Parietal lobe (tissue), 1 donor: ENCODE measurements around the gene EBPL. TPM values are rescaled to one million over a fixed set of nuclear protein-coding genes. Genes with fewer than 3 reads are reported as not detected.

Source experiments
- total RNA-seq: library from RNA; depleted of rRNA; stranded (reverse); fragments of >200 nt; gene quantifications from one replicate; pipeline ENCODE4 v1.2.3, GENCODE V29; 2014

EBPL gene
- total RNA-seq = 31.3 TPM

DNA sequence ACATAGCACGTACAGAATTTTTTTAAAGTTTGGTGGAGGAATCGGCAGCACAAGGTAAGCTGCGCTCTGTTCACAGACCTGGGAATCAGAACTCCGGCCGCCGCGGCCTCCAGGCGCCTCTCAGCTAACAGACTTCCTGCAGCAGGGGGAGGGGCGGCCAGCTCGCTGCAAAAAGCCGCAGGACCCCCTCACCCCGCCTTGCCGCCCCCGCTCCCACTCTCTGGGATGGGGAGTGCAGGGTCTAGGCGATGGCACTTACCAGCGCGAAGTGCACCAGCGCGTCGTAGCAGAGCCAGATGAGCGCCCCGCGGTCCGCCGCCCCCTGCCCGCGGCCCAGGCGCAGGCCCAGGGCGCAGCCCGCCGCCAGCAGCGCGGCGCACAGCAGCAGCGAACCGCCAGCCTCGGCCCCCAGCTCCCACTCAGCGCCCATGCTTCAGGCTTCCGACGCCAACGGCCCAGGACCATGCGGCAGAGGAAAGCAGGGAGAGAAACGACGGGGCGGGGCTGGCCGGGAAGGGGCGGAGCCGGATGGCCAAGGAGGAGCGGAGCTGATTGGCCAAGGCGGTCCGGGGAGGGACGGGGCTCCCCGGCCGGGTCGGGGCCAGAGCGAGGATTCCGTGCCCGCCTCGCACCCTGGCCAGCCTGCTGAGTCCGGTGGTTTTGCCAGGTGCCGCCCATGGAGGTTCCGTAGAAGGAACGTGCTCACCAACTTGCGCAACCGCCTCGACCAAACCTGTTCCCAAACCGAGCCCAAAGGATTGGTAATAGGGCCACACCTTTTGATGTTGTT is at the start of gene EBPL:
Gene EBPL, minus strand, starts transcription at position 492 of the 790 bp plus-strand sequence. Its CDS starts 62 bp downstream, at position 430.

DNA sequence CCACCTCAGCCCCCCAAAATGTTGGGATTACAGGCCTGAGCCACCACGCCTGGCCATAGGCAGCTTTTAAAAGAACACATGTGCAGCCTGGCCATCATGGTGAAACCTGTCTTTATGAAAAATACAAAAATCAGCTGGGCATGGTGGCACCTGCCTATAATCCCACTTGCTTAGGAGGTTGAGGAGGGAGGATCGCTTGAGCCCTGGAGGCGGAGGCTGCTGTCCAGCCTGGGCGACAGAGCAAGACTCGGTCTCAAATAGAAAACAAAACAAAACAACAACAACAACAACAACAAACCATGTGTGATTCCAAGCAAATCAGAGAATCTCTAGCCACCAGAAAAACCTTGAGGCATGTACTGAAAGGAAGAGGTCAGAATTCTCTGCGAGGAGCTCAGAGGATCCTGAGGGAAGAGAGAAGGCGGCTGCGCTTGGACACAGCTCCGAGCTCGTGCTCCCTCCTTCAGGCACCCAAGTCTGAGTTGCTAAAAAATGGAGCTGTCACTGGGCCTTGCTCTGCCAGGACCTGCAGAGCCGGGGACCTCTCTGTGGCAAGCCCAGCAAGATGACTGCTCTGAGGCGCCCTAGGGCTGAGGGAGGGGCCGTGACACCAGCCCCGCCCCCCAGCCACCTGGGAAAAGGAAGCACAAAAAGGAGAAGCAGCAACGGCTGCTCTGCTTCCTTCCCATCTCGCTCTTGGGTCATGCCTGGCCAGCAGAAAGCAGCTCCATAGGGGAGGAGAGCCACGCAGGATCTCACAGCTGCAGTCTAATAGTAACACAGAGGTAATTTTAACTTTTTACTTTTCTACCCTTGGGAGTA is 63.2 kb downstream of the EBPL start, which contains the start of gene ARL11:
Gene ARL11, plus strand, starts transcription at position 677 of the 822 bp plus-strand sequence. CDS start 1,941 bp downstream, outside the sequence.

Other genes with a start within 250 kb of the EBPL start
- gene CAB39L, start 247.4 kb downstream of the EBPL start, total RNA-seq = 36.9 TPM
- 14.7 TPM for gene SETDB2, start 247.2 kb downstream of the EBPL start, total RNA-seq
- gene PHF11, start 195.5 kb downstream of the EBPL start, total RNA-seq = 7.8 TPM
- 21.6 TPM for gene RCBTB1, start 105.9 kb downstream of the EBPL start, total RNA-seq
- gene ARL11, start 63.0 kb downstream of the EBPL start, total RNA-seq = not detected
- gene KPNA3, start 101.2 kb upstream of the EBPL start, total RNA-seq = 52.3 TPM
- gene SPRYD7, start 244.9 kb upstream of the EBPL start, total RNA-seq = 10.3 TPM